Astrocyte (in vitro differentiated cells and primary cell): ENCODE measurements around the gene MED27. TPM values are rescaled to one million over a fixed set of nuclear protein-coding genes. Genes with fewer than 3 reads are reported as not detected.

ENCODE experiments used
- DNase-seq: peaks from one replicate; pipeline ENCODE4 v3.0.0-alpha.2; 2010; ENCODE audit warnings: low read depth
- FAIRE-seq: peaks from 2 replicates; lab custom pipeline; 2011; peaks lifted over from hg19 to GRCh38; lab: Jason Lieb, UNC
- H2AFZ ChIP-seq: 2 replicates; pipeline ENCODE4 v1.6.0; 2012; ENCODE audit warnings: low read depth, low read length, inconsistent platforms
- H3K27ac ChIP-seq: 2 replicates; pipeline ENCODE4 v1.5.1; 2011; ENCODE audit warnings: low read depth, low read length, inconsistent platforms
- H3K27me3 ChIP-seq: 2 replicates; pipeline ENCODE4 v1.6.0; 2011; ENCODE audit warnings: low read length, inconsistent platforms; ENCODE audit not compliant: insufficient read depth
- H3K36me3 ChIP-seq: 2 replicates; pipeline ENCODE4 v1.5.1; 2011; ENCODE audit warnings: low read length, inconsistent platforms; ENCODE audit not compliant: insufficient read depth
- H3K4me1 ChIP-seq: 2 replicates; pipeline ENCODE4 v1.5.1; 2011; ENCODE audit warnings: low read length, inconsistent platforms; ENCODE audit not compliant: insufficient read depth
- H3K4me2 ChIP-seq: 2 replicates; pipeline ENCODE4 v1.6.0; 2012; ENCODE audit warnings: low read length, inconsistent platforms
- H3K4me3 ChIP-seq: 2 replicates; pipeline ENCODE4 v1.5.1; 2011; ENCODE audit warnings: low read depth, mild to moderate bottlenecking, low read length, inconsistent platforms; ENCODE audit not compliant: insufficient read depth
- H3K79me2 ChIP-seq: 2 replicates; pipeline ENCODE4 v1.6.0; 2012; ENCODE audit warnings: mild to moderate bottlenecking, low read length, inconsistent platforms; ENCODE audit not compliant: insufficient read depth
- H3K9ac ChIP-seq: 2 replicates; pipeline ENCODE4 v1.6.0; 2012; ENCODE audit warnings: mild to moderate bottlenecking, low read length, inconsistent platforms
- H3K9me3 ChIP-seq: 2 replicates; pipeline ENCODE4 v1.5.1; 2012; ENCODE audit warnings: low read depth, mild to moderate bottlenecking, low read length, inconsistent platforms; ENCODE audit not compliant: insufficient read depth
- H4K20me1 ChIP-seq: 2 replicates; pipeline ENCODE4 v1.6.0; 2012; ENCODE audit warnings: low read length, inconsistent platforms; ENCODE audit not compliant: insufficient read depth
- H3K27ac Mint-ChIP-seq: one replicate; pipeline ENCODE4 v1.8.0; 2021; ENCODE audit warnings: mild to moderate bottlenecking, mixed read lengths; ENCODE audit not compliant: unreplicated experiment
- H3K27me3 Mint-ChIP-seq: one replicate; pipeline ENCODE4 v1.8.0; 2021; ENCODE audit warnings: low read depth, mixed read lengths; ENCODE audit not compliant: unreplicated experiment
- H3K36me3 Mint-ChIP-seq: one replicate; pipeline ENCODE4 v1.8.0; 2021; ENCODE audit warnings: low read depth, mixed read lengths; ENCODE audit not compliant: unreplicated experiment
- H3K4me1 Mint-ChIP-seq: one replicate; pipeline ENCODE4 v1.8.0; 2021; ENCODE audit warnings: low read depth, mixed read lengths; ENCODE audit not compliant: unreplicated experiment
- H3K4me3 Mint-ChIP-seq: one replicate; pipeline ENCODE4 v1.8.0; 2021; ENCODE audit warnings: mild to moderate bottlenecking, moderate library complexity, mixed read lengths; ENCODE audit not compliant: unreplicated experiment
- H3K9me3 Mint-ChIP-seq: one replicate; pipeline ENCODE4 v1.8.0; 2021; ENCODE audit warnings: mild to moderate bottlenecking, mixed read lengths; ENCODE audit not compliant: unreplicated experiment
- EZH2 ChIP-seq: IDR thresholded peaks from 2 replicates; pipeline ENCODE4 v1.6.1; 2012; ENCODE audit warnings: mild to moderate bottlenecking, low read length, inconsistent platforms; ENCODE audit not compliant: insufficient read depth
- total RNA-seq: library from RNA; stranded (reverse); gene quantifications from 2 replicates; pipeline ENCODE4 v1.2.1, GENCODE V29; 2021
- TF ChIP-seq, protein P1 (sequence below): IDR thresholded peaks from 2 replicates; pipeline ENCODE4 v1.5.1; 2011; ENCODE audit warnings: low read depth, mild to moderate bottlenecking, inconsistent platforms, low read length, moderate library complexity; ENCODE audit not compliant: insufficient read depth

The MED27 gene
- total RNA-seq, 1 donor from 2014 or later, result 26.9 TPM

GRCh38 chr9:132044176-132044875 is 35.3 kb downstream of the MED27 start:
- no peaks in the 10 kb centered on the region for H3K27me3 ChIP-seq
- peaks cover 78% of the 10 kb centered on the region for H3K79me2 ChIP-seq
- H2AFZ ChIP-seq, result no peak overlapping the region
- H4K20me1 ChIP-seq, result peaks cover 29% of the 10 kb centered on the region
- Mint-ChIP-seq H3K36me3 (peaks cover 3% of the 10 kb centered on the region), H3K27me3 (no peaks in the 10 kb centered on the region), H3K4me3 (no peak overlapping the region), H3K4me1 (peaks cover 50% of the 10 kb centered on the region), H3K9me3 (no peaks in the 10 kb centered on the region), H3K27ac (peak overlapping the region; percentile 28)
- TF ChIP-seq, protein P1, sequence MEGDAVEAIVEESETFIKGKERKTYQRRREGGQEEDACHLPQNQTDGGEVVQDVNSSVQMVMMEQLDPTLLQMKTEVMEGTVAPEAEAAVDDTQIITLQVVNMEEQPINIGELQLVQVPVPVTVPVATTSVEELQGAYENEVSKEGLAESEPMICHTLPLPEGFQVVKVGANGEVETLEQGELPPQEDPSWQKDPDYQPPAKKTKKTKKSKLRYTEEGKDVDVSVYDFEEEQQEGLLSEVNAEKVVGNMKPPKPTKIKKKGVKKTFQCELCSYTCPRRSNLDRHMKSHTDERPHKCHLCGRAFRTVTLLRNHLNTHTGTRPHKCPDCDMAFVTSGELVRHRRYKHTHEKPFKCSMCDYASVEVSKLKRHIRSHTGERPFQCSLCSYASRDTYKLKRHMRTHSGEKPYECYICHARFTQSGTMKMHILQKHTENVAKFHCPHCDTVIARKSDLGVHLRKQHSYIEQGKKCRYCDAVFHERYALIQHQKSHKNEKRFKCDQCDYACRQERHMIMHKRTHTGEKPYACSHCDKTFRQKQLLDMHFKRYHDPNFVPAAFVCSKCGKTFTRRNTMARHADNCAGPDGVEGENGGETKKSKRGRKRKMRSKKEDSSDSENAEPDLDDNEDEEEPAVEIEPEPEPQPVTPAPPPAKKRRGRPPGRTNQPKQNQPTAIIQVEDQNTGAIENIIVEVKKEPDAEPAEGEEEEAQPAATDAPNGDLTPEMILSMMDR, result no peak
- no peak for TF ChIP-seq EZH2
- no peak overlapping the region for H3K9ac ChIP-seq
- no peak for DNase-seq
- H3K4me1 ChIP-seq, result peaks cover 20% of the 10 kb centered on the region
- no peaks in the 10 kb centered on the region for H3K36me3 ChIP-seq
- no peak overlapping the region for H3K4me3 ChIP-seq
- no peak overlapping the region for H3K4me2 ChIP-seq
- no peaks in the 10 kb centered on the region for H3K9me3 ChIP-seq
- FAIRE-seq, result no peak
- H3K27ac ChIP-seq, result no peak overlapping the region

DNA sequence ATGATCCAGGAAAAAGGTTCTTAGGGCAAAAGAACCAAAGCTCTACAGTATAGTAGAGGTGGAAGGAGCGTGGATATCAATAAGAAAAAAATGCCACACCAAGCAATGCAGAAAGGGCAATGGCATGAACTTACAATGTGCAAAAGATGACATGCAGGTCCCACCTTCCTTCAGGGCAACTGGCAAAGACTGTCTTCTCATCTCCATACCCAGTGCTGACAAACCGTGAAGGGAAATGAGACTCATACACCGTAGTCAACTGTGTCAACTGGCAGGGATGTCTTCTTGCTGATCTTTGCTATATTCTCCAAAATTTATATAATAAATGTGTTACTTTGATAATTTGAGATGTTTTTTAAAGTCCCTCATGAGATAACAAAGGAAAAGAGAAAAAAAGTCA is 36.0 kb downstream of the MED27 start:
- FAIRE-seq, result no peak
- Histone ChIP-seq H3K79me2 (peaks cover 77% of the 10 kb centered on the region), H3K9ac (no peak overlapping the region), H3K4me3 (no peak overlapping the region), H3K9me3 (no peaks in the 10 kb centered on the region), H3K4me2 (no peak overlapping the region), H4K20me1 (peaks cover 29% of the 10 kb centered on the region), H3K4me1 (peaks cover 20% of the 10 kb centered on the region), H2AFZ (no peak overlapping the region), H3K27me3 (no peaks in the 10 kb centered on the region), H3K36me3 (no peaks in the 10 kb centered on the region), H3K27ac (no peak overlapping the region)
- Mint-ChIP-seq H3K9me3 (no peaks in the 10 kb centered on the region), H3K27me3 (no peaks in the 10 kb centered on the region), H3K4me3 (no peak overlapping the region), H3K27ac (peak overlapping the region; percentile 21), H3K36me3 (peaks cover 3% of the 10 kb centered on the region), H3K4me1 (peaks cover 49% of the 10 kb centered on the region)
- no peak for DNase-seq
- TF ChIP-seq, protein P1, result no peak

GRCh38 chr9:132042324-132042723 is 37.3 kb downstream of the MED27 start:
- H3K79me2 ChIP-seq, result peaks cover 77% of the 10 kb centered on the region
- H2AFZ ChIP-seq, result no peak overlapping the region
- DNase-seq (peak; percentile 98), FAIRE-seq (peak; percentile 99)
- H3K27me3 ChIP-seq, result no peaks in the 10 kb centered on the region
- H3K27ac ChIP-seq, result peak overlapping the region; percentile 71
- Mint-ChIP-seq H3K9me3 (no peaks in the 10 kb centered on the region), H3K4me1 (peaks cover 39% of the 10 kb centered on the region), H3K27me3 (no peaks in the 10 kb centered on the region), H3K4me3 (peak overlapping the region; percentile 30), H3K36me3 (no peaks in the 10 kb centered on the region), H3K27ac (peak overlapping the region; percentile 83)
- peak overlapping the region; percentile 7 for H3K4me3 ChIP-seq
- peak overlapping the region; percentile 29 for H3K9ac ChIP-seq
- no peaks in the 10 kb centered on the region for H3K36me3 ChIP-seq
- TF ChIP-seq, protein P1, result no peak
- TF ChIP-seq EZH2, result no peak
- H3K4me1 ChIP-seq, result peaks cover 20% of the 10 kb centered on the region
- H3K9me3 ChIP-seq, result no peaks in the 10 kb centered on the region
- peak overlapping the region; percentile 76 for H3K4me2 ChIP-seq
- peaks cover 31% of the 10 kb centered on the region for H4K20me1 ChIP-seq
